GM21360 (cell line): ENCODE measurements around the gene NT5C2.

Experiments
- ATAC-seq: cut with Tn5 transposase; IDR thresholded peaks from one replicate; pipeline ENCODE4 v1.9.1; 2021; ENCODE audit warnings: mild to moderate bottlenecking, moderate library complexity; ENCODE audit not compliant: unreplicated experiment

The NT5C2 gene

DNA sequence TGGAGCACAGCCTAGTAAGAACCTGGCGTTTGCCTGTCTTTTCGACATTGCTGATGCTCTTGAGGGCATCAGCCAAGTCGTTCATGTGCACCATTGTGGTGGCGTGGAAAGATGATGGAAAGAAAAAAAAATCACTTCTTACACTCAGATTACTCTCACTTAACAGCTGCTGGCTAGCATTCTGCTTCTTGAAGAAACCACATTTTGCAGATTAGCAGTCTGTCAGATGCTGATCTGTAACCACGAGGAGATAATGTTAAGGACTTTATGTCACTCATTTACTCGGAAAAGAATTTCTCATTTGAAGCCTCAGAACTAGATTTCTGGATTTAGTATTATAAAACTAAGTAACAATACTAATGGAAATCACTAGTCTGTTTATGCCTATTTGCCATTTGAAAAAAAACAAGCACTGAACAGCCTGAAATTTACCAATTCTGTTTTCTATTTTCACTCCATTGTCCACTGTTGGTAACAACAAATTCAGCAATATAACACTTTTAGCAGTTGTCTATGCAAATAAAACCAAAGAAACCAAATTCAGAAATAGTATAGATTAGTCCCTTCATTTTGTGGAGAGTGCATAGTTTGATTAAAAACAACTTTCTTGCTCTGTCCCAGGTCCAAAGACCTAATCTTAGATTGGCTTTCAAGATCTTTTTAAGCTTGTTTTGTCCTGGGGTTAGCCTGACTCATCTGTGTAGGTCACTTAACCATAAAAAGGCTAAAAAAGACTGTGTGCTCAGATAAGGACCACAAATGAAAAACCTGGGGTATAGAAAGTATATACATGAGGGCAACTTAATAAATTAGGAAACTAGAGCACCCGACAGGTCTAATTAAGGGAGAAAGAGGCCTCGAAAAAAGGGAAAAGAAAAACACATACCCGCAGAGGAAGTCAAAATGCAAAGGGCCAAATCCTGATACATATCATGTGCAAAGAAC lies 67.5 kb downstream of the NT5C2 start:
- peak; percentile 79 for ATAC-seq

- no peak for ATAC-seq
Measured at GRCh38 chr10:103124420-103125096, 68.5 kb downstream of the NT5C2 start.

DNA sequence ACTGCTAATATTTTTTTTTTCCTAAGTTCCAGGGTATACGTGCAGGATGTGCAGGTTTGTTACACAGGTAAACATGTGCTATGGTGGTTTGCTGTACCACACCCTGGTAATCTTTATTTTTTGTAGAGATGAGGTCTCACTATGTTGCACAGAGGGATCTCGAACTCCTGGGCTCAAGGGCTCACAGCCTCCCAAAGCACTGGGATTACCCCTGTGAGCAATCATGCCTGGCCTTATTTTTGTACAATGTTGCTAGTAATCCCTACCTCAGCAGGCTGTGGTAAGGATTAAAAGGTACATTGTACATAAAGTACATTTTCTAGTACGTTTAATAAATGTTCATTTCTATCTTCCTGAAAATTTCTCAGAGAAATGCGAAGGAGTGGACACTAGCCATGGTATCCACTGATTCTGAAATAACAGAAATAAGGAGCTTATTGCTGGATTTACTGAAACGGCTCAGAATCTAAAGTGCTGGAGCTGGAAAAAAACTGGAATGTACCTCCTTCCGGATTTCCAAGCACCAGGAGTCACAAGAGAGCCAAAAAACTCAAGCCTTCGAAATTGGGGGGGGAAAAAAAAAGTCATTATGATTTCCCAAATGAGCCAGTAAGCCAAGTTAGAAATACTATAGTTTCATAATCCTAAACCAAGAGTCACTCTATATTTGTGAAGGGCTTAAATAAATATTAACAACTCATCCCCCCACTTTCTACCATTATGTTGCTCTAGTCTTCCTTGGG lies 69.6 kb downstream of the NT5C2 start:
- no peak for ATAC-seq

- no peak for ATAC-seq
Measured at GRCh38 chr10:103120977-103121735, 71.9 kb downstream of the NT5C2 start.

GRCh38 chr10:103120546-103120945 lies 72.5 kb downstream of the NT5C2 start:
- no peak for ATAC-seq

DNA sequence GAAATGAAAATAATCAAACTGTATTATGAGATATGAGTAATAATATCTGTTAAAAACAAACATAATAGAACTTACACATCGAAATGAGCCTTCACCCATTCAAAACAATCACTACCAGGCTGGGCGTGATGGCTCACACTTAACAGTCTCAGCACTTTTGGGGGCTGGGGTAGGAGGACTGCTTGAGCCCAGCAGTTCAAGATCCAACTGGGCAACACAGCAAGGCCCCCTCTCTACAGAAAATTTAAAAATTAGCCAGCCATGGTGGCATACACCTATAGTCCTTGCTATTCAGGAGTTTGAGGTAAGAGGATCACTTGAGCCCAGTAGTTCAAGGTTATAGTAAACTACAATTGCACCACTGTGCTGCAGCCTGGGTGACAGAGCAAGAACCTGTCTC lies 75.8 kb downstream of the NT5C2 start:
- no peak for ATAC-seq

GRCh38 chr10:103114876-103115275 lies 78.2 kb downstream of the NT5C2 start:
- no peak for ATAC-seq

DNA sequence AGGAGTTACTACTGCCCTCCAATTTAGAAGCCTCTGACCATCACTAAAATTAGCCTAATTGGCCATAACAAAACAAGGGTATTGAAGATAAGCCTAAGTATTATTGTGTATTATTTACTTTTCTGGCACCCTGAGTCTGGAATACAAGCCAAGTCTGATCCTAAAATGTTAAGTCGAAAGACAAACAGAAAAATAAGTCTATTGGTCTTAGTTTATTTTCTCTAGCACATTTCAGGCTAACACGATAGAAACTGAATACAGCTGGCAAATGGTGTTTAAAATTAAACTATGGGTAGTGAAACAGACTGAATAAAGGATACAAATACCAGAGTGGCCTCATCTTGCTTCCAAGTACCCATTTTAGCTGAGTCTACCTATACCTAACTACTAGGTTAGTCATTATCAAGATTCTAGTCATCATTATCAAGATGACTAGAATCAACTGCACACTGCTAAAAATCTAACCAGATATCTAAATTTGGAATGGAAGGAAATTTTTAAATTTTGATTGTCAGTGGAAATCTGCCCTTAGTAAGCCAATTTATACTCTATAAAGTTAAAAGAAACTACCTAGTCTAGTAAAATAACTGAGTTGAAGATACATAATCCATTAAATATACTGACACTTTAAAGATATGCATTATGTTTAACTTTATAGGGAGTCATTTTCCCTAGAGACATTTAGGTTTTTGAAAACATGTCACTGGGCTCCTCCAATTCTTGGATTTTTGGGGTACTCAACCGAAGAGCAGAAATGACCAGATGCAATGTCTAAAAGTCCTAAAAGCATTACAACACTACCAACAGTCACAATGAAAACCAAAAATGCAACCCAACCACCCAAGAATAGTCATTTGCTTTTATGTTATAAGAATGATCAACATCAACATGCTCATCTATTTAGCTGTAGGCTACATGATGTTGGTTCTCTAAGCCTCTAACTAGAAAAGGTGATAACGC lies 80.9 kb downstream of the NT5C2 start:
- peak; percentile 49 for ATAC-seq

GRCh38 chr10:103111031-103111917 lies 81.8 kb downstream of the NT5C2 start:
- ATAC-seq = peak; percentile 48

GRCh38 chr10:103110407-103110806 lies 82.7 kb downstream of the NT5C2 start:
- ATAC-seq = no peak

GRCh38 chr10:103109821-103110220 lies 83.3 kb downstream of the NT5C2 start:
- no peak for ATAC-seq

DNA sequence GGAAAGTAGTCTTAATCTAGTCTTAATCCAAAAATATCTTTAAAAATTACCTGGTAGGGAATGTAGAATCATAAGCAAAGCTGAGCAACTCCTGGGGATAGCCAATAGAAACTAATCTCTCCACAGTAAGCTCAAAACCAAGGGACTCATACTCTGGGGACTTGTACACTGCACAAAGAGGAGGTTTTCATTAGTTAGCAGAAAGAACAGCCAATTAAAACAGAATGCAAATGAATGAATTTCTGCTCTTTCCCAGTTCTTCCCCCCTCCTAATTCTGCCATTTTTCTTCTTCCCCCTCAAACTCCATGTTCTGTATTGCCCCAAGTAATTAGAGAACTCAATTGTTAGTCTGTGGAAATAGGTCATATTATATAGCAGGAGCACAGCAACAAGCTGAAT lies 86.5 kb downstream of the NT5C2 start:
- ATAC-seq = no peak

GRCh38 chr10:103105462-103105861 lies 87.6 kb downstream of the NT5C2 start:
- no peak for ATAC-seq

DNA sequence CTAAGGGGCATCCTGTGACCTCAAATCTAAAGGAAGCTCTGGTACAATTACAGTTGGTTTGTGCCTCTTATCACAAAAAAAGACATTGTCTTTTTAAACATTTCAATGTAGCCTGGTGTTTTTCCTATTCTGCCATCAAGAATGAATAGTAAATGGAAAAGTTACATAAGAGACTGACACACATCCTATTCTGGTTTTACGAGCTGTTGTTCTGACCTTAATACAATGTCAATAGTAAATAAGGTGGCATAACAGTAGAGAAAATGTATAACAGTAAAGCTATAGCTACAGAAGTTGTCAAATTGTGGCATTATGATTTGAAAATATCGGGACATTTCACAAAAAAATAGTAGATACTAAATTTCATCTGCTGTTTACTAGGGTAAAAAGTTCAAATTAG lies 88.4 kb downstream of the NT5C2 start:
- no peak for ATAC-seq

GRCh38 chr10:103103989-103104388 lies 89.1 kb downstream of the NT5C2 start:
- no peak for ATAC-seq

DNA sequence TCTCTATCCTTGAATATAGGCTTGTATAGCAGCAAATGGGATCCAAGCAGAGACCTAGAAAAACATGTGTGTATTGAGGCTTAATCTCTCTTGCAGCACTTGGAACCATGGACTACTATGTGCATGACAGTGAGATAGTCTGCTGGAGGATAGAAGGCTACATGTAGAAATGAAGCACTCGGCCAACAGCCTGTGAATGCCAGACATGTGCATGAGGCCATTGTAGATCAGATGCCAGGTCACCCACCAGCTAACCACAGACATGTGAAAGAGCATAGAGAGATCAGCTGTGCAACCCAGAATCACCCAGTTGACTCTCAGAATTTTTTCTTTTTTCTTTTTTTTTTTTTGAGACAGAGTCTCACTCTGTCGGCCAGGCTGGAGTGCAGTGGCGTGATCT lies 90.9 kb downstream of the NT5C2 start:
- ATAC-seq = no peak

- ATAC-seq = no peak
Measured at GRCh38 chr10:103100620-103101019, 92.5 kb downstream of the NT5C2 start.

DNA sequence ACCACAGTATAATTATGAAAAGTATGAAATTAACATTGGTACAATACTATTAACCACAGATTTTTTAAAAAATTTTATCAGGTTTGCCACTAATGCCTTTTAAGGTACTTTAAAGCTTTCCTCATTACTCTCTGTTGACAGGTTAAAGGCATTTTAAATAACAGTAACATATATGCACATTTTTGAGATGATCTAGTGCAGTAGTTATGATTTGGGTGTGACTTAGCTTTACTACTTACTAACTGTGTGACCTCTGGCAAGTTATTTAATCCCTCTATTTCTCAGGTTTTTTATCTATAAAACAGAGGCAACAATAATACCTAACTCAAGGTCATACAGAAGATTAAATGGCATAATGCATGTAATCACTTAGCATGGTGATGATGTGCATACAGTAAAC lies 94.8 kb downstream of the NT5C2 start:
- ATAC-seq = no peak

DNA sequence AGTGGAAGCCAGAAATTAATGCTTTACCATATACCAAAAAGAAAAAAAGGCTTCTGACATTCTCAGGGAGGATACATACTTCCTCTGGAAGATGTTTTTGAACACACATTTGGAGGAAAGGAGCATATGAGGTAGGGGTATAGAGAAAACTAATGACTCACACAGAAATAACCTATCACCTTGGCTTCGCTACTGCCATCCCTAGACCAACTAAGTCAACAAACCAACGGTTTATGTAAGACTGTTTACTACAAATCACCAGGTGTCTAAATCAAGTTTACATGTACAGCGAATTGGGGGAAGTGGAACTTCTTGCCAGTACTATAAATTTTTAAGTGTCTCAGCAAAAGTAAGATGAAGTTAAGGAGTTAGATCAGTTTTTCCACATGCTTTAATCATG lies 96.9 kb downstream of the NT5C2 start:
- no peak for ATAC-seq
